GM18520 (cell line): ENCODE data around the gene ARID1B.
"Not testable (repeated sequence)": the region's sequence is repeated elsewhere in the genome, so short reads cannot be mapped to it uniquely, and the experiment has no call there.

ENCODE experiments used
- ATAC-seq: cut with Tn5 transposase; IDR thresholded peaks from one replicate; pipeline ENCODE4 v1.9.1; 2021; ENCODE audit not compliant: unreplicated experiment

ARID1B gene

GRCh38 chr6:157147054-157148026, 370.2 kb downstream of the ARID1B start:
- not testable (repeated sequence) for ATAC-seq

DNA sequence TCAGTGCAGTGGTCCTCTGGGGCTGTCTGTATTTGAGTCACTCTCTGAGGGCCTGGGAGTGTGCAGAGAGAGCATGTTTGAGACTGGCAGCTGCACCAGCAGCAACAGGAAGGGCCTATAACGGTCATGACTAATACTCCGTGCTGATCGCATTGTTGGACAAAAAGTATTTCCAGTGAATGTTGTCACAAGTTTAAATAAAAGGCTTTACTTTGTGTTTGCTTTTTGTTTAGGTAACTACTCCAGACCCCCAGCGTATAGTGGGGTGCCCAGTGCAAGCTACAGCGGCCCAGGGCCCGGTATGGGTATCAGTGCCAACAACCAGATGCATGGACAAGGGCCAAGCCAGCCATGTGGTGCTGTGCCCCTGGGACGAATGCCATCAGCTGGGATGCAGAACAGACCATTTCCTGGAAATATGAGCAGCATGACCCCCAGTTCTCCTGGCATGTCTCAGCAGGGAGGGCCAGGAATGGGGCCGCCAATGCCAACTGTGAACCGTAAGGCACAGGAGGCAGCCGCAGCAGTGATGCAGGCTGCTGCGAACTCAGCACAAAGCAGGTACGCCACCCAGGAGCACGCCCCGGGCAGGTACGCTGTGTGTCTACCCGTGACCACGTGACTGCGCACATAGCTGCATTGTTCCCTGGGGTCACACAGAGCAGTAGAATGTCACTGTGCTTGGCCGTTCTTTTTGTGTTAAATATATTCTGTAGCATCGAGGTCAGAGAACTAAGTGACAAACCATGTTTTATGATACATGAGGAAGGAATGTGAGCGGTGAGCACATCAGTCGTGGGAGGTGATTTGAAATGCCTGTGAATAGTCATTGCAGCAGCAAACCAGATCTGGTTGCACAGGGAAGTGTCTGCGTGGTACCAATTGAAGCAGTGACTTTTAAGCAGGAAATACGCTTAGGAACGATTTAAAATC, 371.5 kb downstream of the ARID1B start:
- ATAC-seq, result no peak

DNA sequence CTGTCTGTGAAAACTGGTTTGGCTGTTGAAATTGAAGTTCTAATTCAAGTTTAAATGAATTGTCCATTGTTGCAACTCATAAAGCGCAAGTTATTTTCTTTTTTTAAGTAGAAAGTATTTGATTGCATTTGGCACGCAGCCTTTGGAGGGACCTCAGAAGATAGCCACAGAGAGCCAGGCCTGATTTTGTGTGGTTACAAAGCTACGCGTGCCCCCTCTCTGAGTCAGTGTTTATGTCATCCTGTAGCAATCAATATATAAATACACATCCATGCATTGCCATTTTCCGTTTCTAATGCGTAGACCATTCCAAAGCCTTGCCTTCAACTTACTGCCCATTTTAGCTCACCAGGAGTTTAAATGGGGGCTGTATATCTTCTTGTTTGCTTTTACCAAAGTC, 372.9 kb downstream of the ARID1B start:
- ATAC-seq, result no peak

GRCh38 chr6:157151029-157151428, 373.9 kb downstream of the ARID1B start:
- ATAC-seq, result no peak

GRCh38 chr6:157151989-157152388, 374.8 kb downstream of the ARID1B start:
- no peak for ATAC-seq

GRCh38 chr6:157152556-157152955, 375.4 kb downstream of the ARID1B start:
- ATAC-seq, result no peak

DNA sequence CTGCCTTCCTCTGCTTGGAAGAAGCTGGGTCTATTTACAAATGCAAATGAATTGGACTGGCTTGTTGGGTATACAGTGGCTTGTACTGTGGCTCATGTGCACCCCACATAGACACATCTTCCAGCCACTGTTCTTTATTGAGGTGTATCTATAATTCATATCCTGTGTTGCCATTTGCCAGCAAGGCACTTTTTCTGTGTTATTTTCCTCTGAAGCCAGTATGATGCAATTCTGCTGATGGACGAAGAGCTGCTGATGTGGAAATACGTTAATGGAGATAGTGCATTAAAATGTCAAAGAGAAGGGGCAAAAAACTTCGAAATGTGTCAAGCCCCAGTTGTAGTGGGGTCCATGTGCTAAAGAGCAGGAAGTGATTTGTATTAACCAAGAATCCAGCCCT, 378.6 kb downstream of the ARID1B start:
- no peak for ATAC-seq

DNA sequence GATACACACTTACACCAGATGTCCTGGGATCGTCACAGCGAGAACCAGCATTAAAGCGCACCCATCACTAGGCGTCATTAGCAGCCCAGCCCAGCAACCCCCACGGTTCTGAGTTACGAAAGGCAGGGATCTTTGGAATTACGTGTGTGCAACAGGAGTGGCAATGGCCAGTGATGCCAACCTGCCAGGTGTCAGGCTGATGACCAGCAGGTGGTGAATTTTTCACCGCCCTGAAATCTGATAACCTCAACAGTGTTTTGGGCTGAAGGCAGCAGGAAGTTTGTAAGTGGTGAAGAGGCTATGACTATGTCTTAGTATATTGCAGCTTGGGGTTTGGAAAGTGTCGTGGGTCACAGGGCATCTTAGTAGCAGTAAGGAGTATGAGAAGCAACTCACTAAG, 380.1 kb downstream of the ARID1B start:
- no peak for ATAC-seq

DNA sequence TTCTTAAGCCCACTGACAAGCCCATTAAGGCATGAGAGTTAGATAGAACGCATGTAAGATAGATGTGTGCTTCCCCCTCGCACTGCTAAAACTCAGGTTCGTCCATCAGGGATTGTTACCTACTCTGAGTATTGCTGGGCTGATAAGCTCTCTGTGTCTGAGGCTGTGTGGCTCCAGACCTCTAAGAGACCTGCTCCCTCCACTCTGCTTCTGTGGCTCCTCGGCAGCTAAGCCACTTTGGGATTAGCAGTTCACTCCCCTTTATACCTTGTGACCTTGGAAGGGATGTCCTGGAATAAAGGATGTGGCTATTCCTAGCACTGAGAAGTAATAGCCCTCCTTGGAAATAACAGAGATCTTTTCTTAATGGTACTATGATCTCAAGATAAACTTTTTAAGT, 381.3 kb downstream of the ARID1B start:
- ATAC-seq, result no peak

DNA sequence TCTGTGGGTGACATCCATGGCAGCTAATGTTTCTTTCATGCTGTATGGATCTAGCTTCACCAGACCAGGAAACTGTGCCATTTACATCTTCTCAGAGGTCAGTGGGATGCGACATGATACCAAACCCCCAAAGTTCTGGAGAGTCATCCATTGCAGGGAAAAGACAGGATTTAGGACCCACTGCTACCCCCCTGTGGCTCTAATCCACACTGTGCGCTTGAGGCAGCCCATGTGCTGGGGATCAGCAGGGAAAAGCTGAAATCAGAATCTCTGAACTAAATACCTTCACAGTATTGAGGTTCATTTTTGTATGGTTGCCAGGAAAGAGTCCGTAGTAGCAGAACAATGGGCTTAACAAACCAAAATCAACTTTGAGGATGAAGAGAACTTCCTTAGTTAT, 381.7 kb downstream of the ARID1B start:
- no peak for ATAC-seq

- no peak for ATAC-seq
These were observed 382.2 kb downstream of the ARID1B start for GRCh38 chr6:157159348-157159747.

DNA sequence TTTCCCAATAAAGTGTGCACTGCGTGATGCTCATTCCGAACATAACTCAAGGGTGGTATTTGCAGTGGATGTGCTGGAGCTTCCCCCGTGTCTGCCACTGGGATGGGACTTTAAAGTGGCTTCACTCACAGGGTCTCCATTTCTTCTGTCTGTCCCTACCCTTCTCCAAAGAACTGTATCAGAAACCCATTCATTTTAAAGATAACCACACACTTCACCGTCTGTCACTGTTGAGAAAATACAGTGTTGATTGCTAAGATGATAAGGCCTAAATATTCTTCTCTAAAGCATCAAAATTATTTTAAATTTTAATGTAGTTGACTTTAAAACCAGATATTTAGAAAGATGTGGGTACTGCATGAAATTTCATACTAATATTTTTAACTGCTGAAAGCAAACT, 384.7 kb downstream of the ARID1B start:
- no peak for ATAC-seq

- ATAC-seq, result no peak
These were observed 385.7 kb downstream of the ARID1B start for GRCh38 chr6:157162766-157163433.

- ATAC-seq, result no peak
These were observed 386.4 kb downstream of the ARID1B start for GRCh38 chr6:157163434-157164159.

GRCh38 chr6:157164972-157165371, 387.8 kb downstream of the ARID1B start:
- no peak for ATAC-seq

GRCh38 chr6:157166784-157167183, 389.6 kb downstream of the ARID1B start:
- ATAC-seq, result no peak

GRCh38 chr6:157167837-157168236, 390.7 kb downstream of the ARID1B start:
- ATAC-seq, result no peak

GRCh38 chr6:157168471-157168870, 391.3 kb downstream of the ARID1B start:
- no peak for ATAC-seq

GRCh38 chr6:157169226-157169625, 392.0 kb downstream of the ARID1B start:
- no peak for ATAC-seq

DNA sequence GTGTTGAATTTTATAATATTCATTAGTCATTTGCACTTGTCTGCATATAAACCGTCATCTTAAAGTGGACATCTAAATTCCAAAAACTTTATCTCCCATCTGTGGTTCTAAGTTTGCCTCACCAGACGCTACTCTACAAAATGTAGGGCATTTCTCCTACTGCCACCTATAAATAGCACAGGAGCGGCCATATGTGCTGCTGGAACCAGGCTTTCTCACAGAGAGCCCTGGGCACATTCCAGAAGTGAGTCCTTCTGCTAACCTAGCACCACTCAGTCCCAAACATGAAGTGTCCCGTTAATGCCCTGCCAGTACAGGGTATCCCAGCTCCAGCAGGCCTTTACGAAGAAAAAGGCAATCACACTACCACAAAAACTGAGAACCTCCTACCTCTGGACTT, 392.5 kb downstream of the ARID1B start:
- ATAC-seq, result no peak
